Measurements from ENCODE around the gene ANGPTL3.
"Not testable (repeated sequence)": the region's sequence is repeated elsewhere in the genome, so short reads cannot be mapped to it uniquely, and the experiment has no call there.

The ANGPTL3 gene

DNA sequence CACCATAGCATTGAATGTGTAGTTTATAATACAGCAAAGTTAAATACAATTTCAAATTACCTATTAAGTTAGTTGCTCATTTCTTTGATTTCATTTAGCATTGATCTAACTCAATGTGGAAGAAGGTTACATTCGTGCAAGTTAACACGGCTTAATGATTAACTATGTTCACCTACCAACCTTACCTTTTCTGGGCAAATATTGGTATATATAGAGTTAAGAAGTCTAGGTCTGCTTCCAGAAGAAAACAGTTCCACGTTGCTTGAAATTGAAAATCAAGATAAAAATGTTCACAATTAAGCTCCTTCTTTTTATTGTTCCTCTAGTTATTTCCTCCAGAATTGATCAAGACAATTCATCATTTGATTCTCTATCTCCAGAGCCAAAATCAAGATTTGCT, at the start of gene ANGPTL3:
ANGPTL3 (plus strand) TSS at position 240 of the 400 bp plus-strand sequence; CDS start at position 287, 47 bp downstream.
- DNase-seq (ENCODE audit: low spot score) = no peak

DNA sequence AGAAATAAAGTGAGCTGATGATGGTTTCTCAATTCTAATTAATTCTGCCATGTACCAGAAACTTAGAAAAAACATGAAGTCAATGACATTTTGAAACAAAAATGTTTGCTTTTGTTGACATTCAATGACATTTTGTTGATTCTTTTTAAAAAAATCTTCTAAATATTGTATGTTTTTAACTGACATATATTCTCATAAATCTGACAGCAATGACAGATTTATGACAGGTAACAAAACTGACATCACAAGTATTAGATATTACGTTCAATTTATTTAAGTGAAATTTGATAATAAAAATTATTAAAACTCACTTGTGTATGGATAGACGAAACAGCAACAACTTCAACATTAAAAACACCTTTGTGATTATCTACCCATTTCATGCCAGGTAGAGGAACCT, 36.0 kb upstream of the ANGPTL3 start:
- no peak for DNase-seq (ENCODE audit: low spot score)

GRCh38 chr1:62567182-62567581, 30.1 kb upstream of the ANGPTL3 start:
- DNase-seq (ENCODE audit: low spot score) = not testable (repeated sequence)

- not testable (repeated sequence) for DNase-seq (ENCODE audit: low spot score)
These were observed 29.4 kb upstream of the ANGPTL3 start for GRCh38 chr1:62567926-62568325.

DNA sequence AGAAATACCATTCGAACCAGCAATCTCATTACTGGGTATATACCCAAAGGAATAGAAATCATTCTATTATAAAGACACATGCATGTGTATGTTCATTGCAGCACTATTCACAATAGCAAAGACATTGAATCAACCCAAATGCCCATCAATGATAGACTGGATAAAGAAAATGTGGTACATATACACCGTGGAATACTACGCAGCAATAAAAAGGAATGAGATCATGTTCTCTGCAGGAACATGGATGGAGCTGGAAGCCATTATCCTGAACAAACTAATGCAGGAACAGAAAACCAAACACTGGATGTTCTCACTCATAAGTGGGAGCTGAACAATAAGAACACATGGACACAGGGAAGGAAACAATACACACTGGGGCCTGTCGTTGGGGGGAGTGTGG, 25.8 kb upstream of the ANGPTL3 start:
- DNase-seq (ENCODE audit: low spot score) = not testable (repeated sequence)

GRCh38 chr1:62572476-62572875, 24.8 kb upstream of the ANGPTL3 start:
- no peak for DNase-seq (ENCODE audit: low spot score)

GRCh38 chr1:62573675-62574074, 23.6 kb upstream of the ANGPTL3 start:
- DNase-seq (ENCODE audit: low spot score) = no peak

DNA sequence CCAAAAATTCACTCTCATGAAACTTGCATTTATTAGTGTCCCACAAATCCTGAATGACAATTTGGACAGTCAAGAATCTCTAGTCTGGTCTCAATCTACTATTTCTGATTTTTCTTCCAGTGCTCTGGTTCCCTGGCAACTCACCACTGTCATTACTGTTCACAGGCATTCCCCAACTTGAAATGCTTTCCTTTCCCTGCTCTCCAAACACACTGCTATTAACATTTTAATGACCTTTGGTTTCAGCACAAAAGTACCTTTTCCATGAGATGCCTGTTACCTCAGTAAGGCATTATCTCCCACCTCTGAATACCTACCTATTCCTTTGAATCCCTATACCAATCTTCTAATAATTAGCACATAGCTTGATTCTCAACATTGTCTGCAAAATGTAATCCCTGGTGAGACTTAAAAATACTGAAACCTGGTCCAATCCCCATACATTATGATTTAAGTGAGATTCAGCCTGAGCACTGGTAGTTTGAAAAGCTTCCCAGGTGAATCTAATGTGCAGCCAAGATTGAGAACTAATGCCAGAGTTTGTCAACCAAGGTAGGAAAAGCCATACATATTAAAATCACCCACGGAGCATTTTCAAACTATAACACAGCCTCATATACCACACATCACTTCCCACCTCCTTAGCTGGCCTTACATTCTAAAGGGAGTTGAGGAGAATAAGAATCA, 11.7 kb upstream of the ANGPTL3 start:
- DNase-seq (ENCODE audit: low spot score) = no peak

GRCh38 chr1:62588000-62588399, 9.3 kb upstream of the ANGPTL3 start:
- DNase-seq (ENCODE audit: low spot score) = no peak

- no peak for DNase-seq (ENCODE audit: low spot score)
These were observed 8.0 kb upstream of the ANGPTL3 start for GRCh38 chr1:62589321-62589720.

- no peak for DNase-seq (ENCODE audit: low spot score)
These were observed 6.9 kb upstream of the ANGPTL3 start for GRCh38 chr1:62590255-62590969.

- DNase-seq (ENCODE audit: low spot score) = no peak
These were observed 6.4 kb upstream of the ANGPTL3 start for GRCh38 chr1:62590970-62591368.

GRCh38 chr1:62593825-62594394, 3.4 kb upstream of the ANGPTL3 start:
- DNase-seq (ENCODE audit: low spot score) = no peak

DNA sequence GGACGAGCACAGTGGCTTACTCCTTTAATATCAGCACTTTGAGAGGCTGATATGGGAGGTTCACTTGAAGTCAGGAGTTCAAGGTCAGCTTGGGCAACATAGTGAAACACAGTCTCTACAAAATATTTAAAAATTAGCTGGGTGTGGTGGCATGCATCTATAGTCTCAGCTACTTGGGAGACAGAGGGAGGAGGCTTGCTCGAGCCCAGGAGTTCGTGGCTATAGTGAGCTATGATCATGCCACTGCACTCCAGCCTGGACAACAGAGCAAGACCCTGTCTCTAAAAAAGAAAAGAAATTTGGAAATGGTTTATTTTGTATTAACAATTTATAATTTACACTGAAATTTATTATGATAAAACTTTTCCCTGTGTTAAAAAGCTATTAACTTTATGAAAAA, 1.7 kb upstream of the ANGPTL3 start:
- DNase-seq (ENCODE audit: low spot score) = no peak

GRCh38 chr1:62599044-62599443, 1.7 kb downstream of the ANGPTL3 start:
- no peak for DNase-seq (ENCODE audit: low spot score)

- DNase-seq (ENCODE audit: low spot score) = no peak
These were observed 4.1 kb downstream of the ANGPTL3 start for GRCh38 chr1:62601457-62601856.

DNA sequence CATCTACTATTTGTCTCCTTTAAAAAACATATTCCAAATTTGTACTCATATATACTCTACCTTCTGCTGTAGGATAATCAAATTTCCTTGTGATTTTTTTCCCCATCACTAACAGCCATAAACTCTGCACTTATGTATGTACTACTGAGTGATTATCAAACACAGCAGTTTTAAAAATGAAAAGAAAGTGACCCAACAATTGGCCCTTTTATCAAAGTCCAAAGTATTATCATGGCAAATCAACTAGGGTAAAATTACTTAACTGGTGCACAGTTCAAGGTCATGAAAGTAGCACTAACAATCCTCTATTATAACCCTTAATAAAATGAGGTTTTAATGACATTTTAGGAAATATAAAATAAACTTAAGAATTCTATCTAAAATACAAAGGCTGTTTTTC, 11.6 kb downstream of the ANGPTL3 start:
- no peak for DNase-seq (ENCODE audit: low spot score)

GRCh38 chr1:62610588-62610987, 13.3 kb downstream of the ANGPTL3 start:
- not testable (repeated sequence) for DNase-seq (ENCODE audit: low spot score)

GRCh38 chr1:62612770-62613169, 15.4 kb downstream of the ANGPTL3 start:
- DNase-seq (ENCODE audit: low spot score) = no peak

DNA sequence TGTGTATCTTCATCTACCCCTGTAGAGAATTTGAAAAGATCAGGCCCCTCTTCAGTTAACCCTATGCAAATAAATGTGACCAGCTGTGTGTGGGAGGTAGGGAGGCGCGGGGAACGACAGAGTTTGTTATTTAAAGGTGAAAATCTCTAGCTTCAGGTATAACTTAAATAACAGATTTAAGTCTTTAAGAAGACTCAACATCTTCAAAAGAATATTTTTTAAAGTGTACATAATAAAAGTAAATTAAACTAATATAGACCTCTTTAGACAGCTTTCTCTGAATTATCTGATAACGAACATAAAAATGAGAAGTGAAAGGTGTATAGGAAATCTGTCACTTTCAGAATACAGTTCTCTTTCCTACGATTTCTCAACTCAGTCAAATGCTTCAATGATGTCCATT, 16.0 kb downstream of the ANGPTL3 start:
- no peak for DNase-seq (ENCODE audit: low spot score)

DNA sequence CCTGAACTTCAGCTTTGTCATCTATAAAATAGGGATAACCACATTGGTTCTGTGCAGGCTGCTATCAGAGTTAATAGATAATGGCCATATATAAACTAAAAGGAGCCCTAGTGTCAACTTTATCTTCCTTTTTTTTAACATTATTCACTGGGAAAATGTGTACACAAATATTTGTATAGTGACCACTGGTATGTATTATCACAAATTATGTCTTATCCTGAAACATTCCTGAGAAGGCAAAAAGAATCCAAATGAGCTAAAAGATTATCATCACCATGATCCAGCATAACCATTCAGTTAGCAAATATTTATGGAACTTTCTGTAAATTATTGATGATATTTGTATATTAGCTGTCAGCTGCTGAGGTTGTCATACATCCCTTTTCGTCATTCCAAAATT, 16.6 kb downstream of the ANGPTL3 start:
- no peak for DNase-seq (ENCODE audit: low spot score)

DNA sequence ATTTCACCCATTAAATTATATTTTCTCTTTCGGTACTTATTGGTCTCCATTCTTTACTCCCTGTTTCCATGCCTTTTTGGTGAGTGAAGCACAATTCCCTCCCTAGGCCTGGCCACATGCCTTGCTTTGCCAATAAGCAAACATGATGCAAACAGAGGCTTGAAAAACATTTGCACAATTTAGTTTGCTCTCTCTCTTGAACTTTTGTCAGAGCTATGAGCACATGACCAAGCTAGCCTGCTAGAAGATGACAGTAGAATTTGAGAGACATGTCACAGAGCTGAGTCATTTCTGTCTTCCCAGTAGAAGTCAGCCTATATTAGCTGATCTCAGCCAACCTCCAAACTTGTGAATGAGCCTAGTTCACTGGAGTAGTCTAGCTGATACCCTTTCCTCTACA, 24.6 kb downstream of the ANGPTL3 start:
- DNase-seq (ENCODE audit: low spot score) = peak; percentile 3

DNA sequence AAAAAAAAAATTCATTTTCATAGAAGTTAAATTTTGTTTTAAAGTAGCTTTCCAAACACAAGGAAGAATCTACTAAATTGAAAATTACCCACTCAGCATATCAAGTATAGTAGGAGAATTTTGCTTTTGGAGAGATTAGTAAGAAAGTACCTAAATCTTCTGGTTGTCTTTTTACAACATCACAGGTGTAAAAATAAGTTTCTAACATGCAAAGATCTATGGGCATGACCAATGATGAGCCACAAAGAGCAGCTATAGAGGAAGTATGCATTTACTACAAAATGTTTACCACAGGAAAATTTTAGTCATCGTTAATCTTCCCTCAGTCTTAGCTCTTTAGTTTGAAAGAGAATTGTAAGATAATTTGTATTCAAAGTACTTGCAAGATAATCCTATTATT, 28.1 kb downstream of the ANGPTL3 start:
- DNase-seq (ENCODE audit: low spot score) = no peak

Data from putamen (tissue), 1 donor.